ENCODE data around the gene IL12RB2.

Gene IL12RB2

GRCh38 chr1:67307251-67308060 is at the start of gene IL12RB2:
Gene IL12RB2 (plus strand): TSS chr1:67307873. CDS start chr1:67320369, 12,496 bp downstream.
- no peak for DNase-seq (ENCODE audit: low spot score)

- DNase-seq (ENCODE audit: low spot score) = no peak
These were observed 46.0 kb upstream of the IL12RB2 start for GRCh38 chr1:67261680-67262079.

- no peak for DNase-seq (ENCODE audit: low spot score)
These were observed 44.9 kb upstream of the IL12RB2 start for GRCh38 chr1:67262735-67263134.

- DNase-seq (ENCODE audit: low spot score) = no peak
These were observed 43.5 kb upstream of the IL12RB2 start for GRCh38 chr1:67264152-67264551.

GRCh38 chr1:67264899-67265298 is 42.8 kb upstream of the IL12RB2 start:
- DNase-seq (ENCODE audit: low spot score) = no peak

GRCh38 chr1:67269061-67269460 is 38.6 kb upstream of the IL12RB2 start:
- no peak for DNase-seq (ENCODE audit: low spot score)

- DNase-seq (ENCODE audit: low spot score) = no peak
These were observed 37.1 kb upstream of the IL12RB2 start for GRCh38 chr1:67270541-67270940.

- DNase-seq (ENCODE audit: low spot score) = no peak
These were observed 34.1 kb upstream of the IL12RB2 start for GRCh38 chr1:67273591-67273990.

- DNase-seq (ENCODE audit: low spot score) = no peak
These were observed 32.9 kb upstream of the IL12RB2 start for GRCh38 chr1:67274623-67275325.

- DNase-seq (ENCODE audit: low spot score) = no peak
These were observed 27.0 kb upstream of the IL12RB2 start for GRCh38 chr1:67280696-67281095.

- DNase-seq (ENCODE audit: low spot score) = no peak
These were observed 26.4 kb upstream of the IL12RB2 start for GRCh38 chr1:67281244-67281643.

GRCh38 chr1:67285780-67286488 is 21.7 kb upstream of the IL12RB2 start:
- no peak for DNase-seq (ENCODE audit: low spot score)

- no peak for DNase-seq (ENCODE audit: low spot score)
These were observed 17.4 kb upstream of the IL12RB2 start for GRCh38 chr1:67290236-67290635.

- DNase-seq (ENCODE audit: low spot score) = no peak
These were observed 12.6 kb upstream of the IL12RB2 start for GRCh38 chr1:67294836-67295617.

- DNase-seq (ENCODE audit: low spot score) = no peak
These were observed 8.9 kb upstream of the IL12RB2 start for GRCh38 chr1:67298762-67299161.

- DNase-seq (ENCODE audit: low spot score) = no peak
These were observed 8.4 kb upstream of the IL12RB2 start for GRCh38 chr1:67299296-67299695.

GRCh38 chr1:67300561-67300960 is 7.1 kb upstream of the IL12RB2 start:
- DNase-seq (ENCODE audit: low spot score) = no peak

GRCh38 chr1:67304023-67304422 is 3.6 kb upstream of the IL12RB2 start:
- no peak for DNase-seq (ENCODE audit: low spot score)

- no peak for DNase-seq (ENCODE audit: low spot score)
These were observed 1.1 kb upstream of the IL12RB2 start for GRCh38 chr1:67306547-67306946.

GRCh38 chr1:67308136-67308535 is 463 bp downstream of the IL12RB2 start:
- DNase-seq (ENCODE audit: low spot score) = no peak

- no peak for DNase-seq (ENCODE audit: low spot score)
These were observed 4.9 kb downstream of the IL12RB2 start for GRCh38 chr1:67312615-67313014.

Measured in left forelimb (tissue), 1 donor.